Body of pancreas (tissue), 4 donors: Measurements from ENCODE around the gene ATP1A4. TPM values are rescaled to one million over a fixed set of nuclear protein-coding genes. Genes with fewer than 3 reads are reported as not detected.

Experiments
- ATAC-seq: fragments of 150-250 bp; one replicate; pipeline ENCODE4 v1.9.1; 2016
- DNase-seq, 4 donors: peaks; one replicate each; pipeline ENCODE4 v3.0.0-alpha.2; 2019
- H3K27ac ChIP-seq, 4 donors: fragments of 200-600 bp; sonication (generic); 1 replicate in 3 of 4; 2 replicates in 1 of 4; pipeline versions ENCODE4 v1.5.1 to v1.6.1; 2016 to 2019; ENCODE audit warnings: mild to moderate bottlenecking in 1 of 4, mixed read lengths in 1 of 4, moderate library complexity in 1 of 4
- H3K27me3 ChIP-seq, 2 donors: fragments of 200-600 bp; sonication (generic); one replicate each; pipeline ENCODE4 v1.6.0; 2016; ENCODE audit warnings: mild to moderate bottlenecking in 1 of 2
- H3K36me3 ChIP-seq, 2 donors: fragments of 200-600 bp; sonication (generic); replicated peaks in 1 of 2; 2 replicates each; pipeline ENCODE4 v1.5.1; 2016; ENCODE audit warnings: low read depth in 2 of 2; ENCODE audit not compliant: insufficient read depth in 1 of 2
- H3K4me1 ChIP-seq: fragments of 200-600 bp; sonication (generic); one replicate; pipeline ENCODE4 v1.6.0; 2016
- H3K4me3 ChIP-seq, 2 donors: fragments of 200-600 bp; sonication (generic); 1 replicate in 1 of 2; 2 replicates in 1 of 2; pipeline ENCODE4 v1.5.1; 2016 to 2019
- H3K9me3 ChIP-seq, 3 donors: fragments of 200-600 bp; sonication (generic); 1 replicate in 2 of 3; 2 replicates in 1 of 3; pipeline ENCODE4 v1.5.1; 2016
- POLR2A ChIP-seq, 3 donors: fragments of 450-650 bp; IDR thresholded peaks; one replicate each; pipeline ENCODE4 v1.6.1; 2016; ENCODE audit warnings: antibody characterized with exemption in 3 of 3, mild to moderate bottlenecking in 2 of 3
- WGBS, 2 donors: methylation state at CpG; one replicate each; pipeline ENCODE4 v1.1.5; 2017; 5-methylcytosine and 5-hydroxymethylcytosine counted together
- intact Hi-C: fragments of 100-400 bp; cut with DNase I; formaldehyde crosslinking; loops from one replicate; pipeline ENCODE4 v1.15.1; 2023
- total RNA-seq, 2 donors: library from RNA; depleted of rRNA; stranded (reverse); fragments of >200 nt; gene quantifications; one replicate each; pipeline ENCODE4 v1.1.0, GENCODE V29; 2016
- TF ChIP-seq, protein P1 (sequence below), 7 experiments: fragments of 450-650 bp in 4 of 7; fragments of 200-600 bp in 3 of 7; sonication (generic) in 3 of 7; IDR thresholded peaks; one replicate each; pipeline ENCODE4 v1.5.1; 2016 to 2019; ENCODE audit warnings: antibody characterized with exemption in 7 of 7

The ATP1A4 gene
- total RNA-seq, 2 donors from 2014 or later = not detected

DNA sequence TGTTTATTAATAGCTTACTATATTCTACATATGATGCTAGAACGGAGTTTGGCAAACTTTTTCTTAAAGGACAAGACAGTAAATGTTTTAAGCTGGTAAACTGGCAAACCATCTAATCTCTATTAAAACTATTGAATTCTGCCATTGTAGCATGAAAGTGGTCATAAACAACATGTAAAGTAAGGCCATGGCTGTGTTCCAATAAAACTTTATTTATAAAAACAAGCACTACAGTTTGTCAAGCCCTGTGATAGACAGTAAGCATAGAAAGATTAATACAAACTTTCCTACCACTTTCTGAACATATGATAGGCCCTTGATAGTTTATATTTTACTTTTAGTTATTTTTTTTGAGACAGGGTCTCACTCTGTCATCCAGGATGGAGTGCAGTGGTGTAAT is 76.2 kb downstream of the ATP1A4 start:
- DNase-seq (no peak), ATAC-seq (no peak)
- H3K4me1 ChIP-seq = no peaks in the 10 kb centered on the region
- intact Hi-C loops = no loop called here
- H3K27ac ChIP-seq = no peak overlapping the region
- H3K27me3 ChIP-seq = no peaks in the 10 kb centered on the region
- H3K9me3 ChIP-seq = no peaks in the 10 kb centered on the region
- H3K36me3 ChIP-seq = peaks cover 11 to 51% of the 10 kb centered on the region in 2 donors
- no peak for TF ChIP-seq POLR2A (IDR thresholded peaks at IDR 0.05)
- TF ChIP-seq, protein P1, sequence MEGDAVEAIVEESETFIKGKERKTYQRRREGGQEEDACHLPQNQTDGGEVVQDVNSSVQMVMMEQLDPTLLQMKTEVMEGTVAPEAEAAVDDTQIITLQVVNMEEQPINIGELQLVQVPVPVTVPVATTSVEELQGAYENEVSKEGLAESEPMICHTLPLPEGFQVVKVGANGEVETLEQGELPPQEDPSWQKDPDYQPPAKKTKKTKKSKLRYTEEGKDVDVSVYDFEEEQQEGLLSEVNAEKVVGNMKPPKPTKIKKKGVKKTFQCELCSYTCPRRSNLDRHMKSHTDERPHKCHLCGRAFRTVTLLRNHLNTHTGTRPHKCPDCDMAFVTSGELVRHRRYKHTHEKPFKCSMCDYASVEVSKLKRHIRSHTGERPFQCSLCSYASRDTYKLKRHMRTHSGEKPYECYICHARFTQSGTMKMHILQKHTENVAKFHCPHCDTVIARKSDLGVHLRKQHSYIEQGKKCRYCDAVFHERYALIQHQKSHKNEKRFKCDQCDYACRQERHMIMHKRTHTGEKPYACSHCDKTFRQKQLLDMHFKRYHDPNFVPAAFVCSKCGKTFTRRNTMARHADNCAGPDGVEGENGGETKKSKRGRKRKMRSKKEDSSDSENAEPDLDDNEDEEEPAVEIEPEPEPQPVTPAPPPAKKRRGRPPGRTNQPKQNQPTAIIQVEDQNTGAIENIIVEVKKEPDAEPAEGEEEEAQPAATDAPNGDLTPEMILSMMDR (IDR thresholded peaks at IDR 0.05) = no peak
- 91 to 96% methylated on average over 1 of the region's 1 CpG for WGBS, 2 donors
- no peak overlapping the region for H3K4me3 ChIP-seq

DNA sequence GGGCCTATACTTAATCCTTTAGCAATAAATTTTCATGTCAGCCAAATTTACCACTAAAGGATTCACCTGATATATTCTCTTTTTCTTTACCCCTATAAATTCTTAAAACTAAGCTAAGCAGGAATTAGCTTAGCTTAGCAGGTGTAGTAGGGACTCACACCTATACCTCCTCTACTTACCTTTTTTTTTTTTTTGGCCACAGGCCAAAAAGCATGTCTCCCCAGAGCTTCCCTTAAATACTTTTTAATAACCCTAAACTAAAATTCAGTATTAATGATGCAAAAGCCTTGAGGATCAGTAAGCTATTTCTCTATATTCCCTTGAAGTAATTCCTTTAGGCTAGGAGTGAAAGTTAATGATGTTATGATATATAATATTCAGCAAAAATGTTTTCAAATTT is 77.0 kb downstream of the ATP1A4 start:
- H3K36me3 ChIP-seq = peaks cover 11 to 43% of the 10 kb centered on the region in 2 donors
- DNase-seq = no peak
- intact Hi-C loops = no loop called here
- no peak overlapping the region for H3K27ac ChIP-seq
- H3K27me3 ChIP-seq = no peaks in the 10 kb centered on the region
- ATAC-seq = no peak
- no peak for TF ChIP-seq POLR2A (IDR thresholded peaks at IDR 0.05)
- TF ChIP-seq, protein P1 (IDR thresholded peaks at IDR 0.05) = no peak
- H3K4me3 ChIP-seq = no peak overlapping the region
- no peaks in the 10 kb centered on the region for H3K4me1 ChIP-seq
- no peaks in the 10 kb centered on the region for H3K9me3 ChIP-seq

DNA sequence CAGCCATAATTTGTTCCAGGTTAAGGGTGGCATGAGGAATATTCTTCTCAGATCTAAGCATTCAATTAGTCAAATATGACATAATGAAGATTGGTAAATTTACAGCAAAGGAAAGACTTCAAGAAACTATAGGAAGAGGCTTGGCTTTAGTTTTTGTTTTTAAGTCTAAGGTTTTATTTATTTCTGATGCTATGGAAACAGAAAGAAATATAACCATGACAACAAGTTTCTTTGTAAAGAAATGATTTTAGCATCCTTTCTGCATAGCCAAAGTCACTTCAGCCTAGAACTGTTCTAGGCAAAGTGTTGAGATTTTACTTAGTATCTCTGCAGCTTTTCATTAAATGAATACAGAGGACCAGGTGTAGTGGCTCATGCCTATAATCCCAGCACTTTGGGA is 81.5 kb downstream of the ATP1A4 start:
- Histone ChIP-seq H3K27me3 (no peaks in the 10 kb centered on the region), H3K36me3 (peaks cover 8 to 32% of the 10 kb centered on the region in 2 donors), H3K4me1 (no peaks in the 10 kb centered on the region), H3K27ac (no peak overlapping the region), H3K4me3 (no peak overlapping the region), H3K9me3 (no peaks in the 10 kb centered on the region)
- DNase-seq (no peak), ATAC-seq (no peak)
- TF ChIP-seq POLR2A (IDR thresholded peaks at IDR 0.05) = no peak
- TF ChIP-seq, protein P1 (IDR thresholded peaks at IDR 0.05) = no peak
- intact Hi-C loops = no loop called here

Other genes starting within 250 kb of the ATP1A4 start
- 100 to 1,000 TPM in 1 of 2 donors, 10 to 100 TPM in 1; 63.0 to 118 TPM for gene TAGLN2, start 226.1 kb upstream of the ATP1A4 start, total RNA-seq
- 1 to 10 TPM; 2.3 to 4.9 TPM for gene IGSF9, start 206.0 kb upstream of the ATP1A4 start, total RNA-seq
- gene SLAMF9, start 197.4 kb upstream of the ATP1A4 start, total RNA-seq = not detected
- gene PIGM, start 119.6 kb upstream of the ATP1A4 start, total RNA-seq = 1 to 10 TPM; 4.9 to 7.8 TPM
- gene KCNJ10, start 81.4 kb upstream of the ATP1A4 start, total RNA-seq = not detected
- gene KCNJ9, start 70.1 kb upstream of the ATP1A4 start, total RNA-seq = not detected
- gene IGSF8, start 53.0 kb upstream of the ATP1A4 start, total RNA-seq = 10 to 100 TPM; 18.4 to 46.8 TPM
- 10 to 100 TPM in 1 of 2 donors, 1 to 10 TPM in 1; 1.6 to 41.2 TPM for gene ATP1A2, start 35.8 kb upstream of the ATP1A4 start, total RNA-seq
- not detected for gene CASQ1, start 39.0 kb downstream of the ATP1A4 start, total RNA-seq
- 10 to 100 TPM; 21.4 to 23.9 TPM for gene PEA15, start 53.8 kb downstream of the ATP1A4 start, total RNA-seq
- 100 to 1,000 TPM; 123 to 190 TPM for gene DCAF8, start 110.9 kb downstream of the ATP1A4 start, total RNA-seq
- 10 to 100 TPM; 15.6 to 18.5 TPM for gene PEX19, start 133.5 kb downstream of the ATP1A4 start, total RNA-seq
- gene COPA, start 191.6 kb downstream of the ATP1A4 start, total RNA-seq = 10 to 100 TPM; 75.8 to 86.7 TPM
- 10 to 100 TPM; 30.7 to 39.2 TPM for gene NCSTN, start 191.8 kb downstream of the ATP1A4 start, total RNA-seq
- not detected for gene NHLH1, start 215.5 kb downstream of the ATP1A4 start, total RNA-seq
- gene VANGL2, start 249.0 kb downstream of the ATP1A4 start, total RNA-seq = 1 to 10 TPM; 3.6 to 7.8 TPM